Panc1 (cell line): ENCODE measurements around the gene HIPK2. TPM values are rescaled to one million over a fixed set of nuclear protein-coding genes. Genes with fewer than 3 reads are reported as not detected.

Experiments used
- ATAC-seq: fragments of 200-7000 bp; cut with Tn5 transposase; 2 replicates; pipeline ENCODE4 v1.9.1; 2020; ENCODE audit warnings: mild to moderate bottlenecking, moderate library complexity
- BruUV-seq: library from RNA; stranded (reverse); fragments of 400-500 nt; replicated peaks from 2 replicates; lab custom pipeline; 2021; lab: Mats Ljungman, UMichigan
- CTCF ChIA-PET: fragments of 300-600 bp; sonication (Branson Sonifier 250); formaldehyde crosslinking; loops from one replicate; lab custom pipeline; 2022; ENCODE audit warnings: antibody characterized with exemption; lab: Charles Lee
- POLR2A ChIA-PET: fragments of 300-600 bp; sonication (Branson Sonifier 250); formaldehyde crosslinking; loops from one replicate; lab custom pipeline; 2022; ENCODE audit warnings: antibody characterized with exemption; lab: Charles Lee
- DNase-seq: peaks from one replicate; pipeline ENCODE4 v3.0.0-alpha.2; 2010; ENCODE audit warnings: low read depth, low spot score
- H3K27ac ChIP-seq: 2 replicates; pipeline ENCODE4 v1.5.1; 2011; ENCODE audit warnings: mild to moderate bottlenecking, low read length, inconsistent platforms
- H3K27me3 ChIP-seq: fragments of 200-500 bp; sonication (Bioruptor generic); 2 replicates; pipeline ENCODE4 v1.6.0; 2014; ENCODE audit warnings: low read length, inconsistent platforms; ENCODE audit not compliant: control insufficient read depth, insufficient read depth
- H3K36me3 ChIP-seq: fragments of 200-500 bp; sonication (Bioruptor generic); 2 replicates; pipeline ENCODE4 v1.5.1; 2014; ENCODE audit warnings: inconsistent platforms, mild to moderate bottlenecking, low read length, moderate library complexity; ENCODE audit not compliant: control insufficient read depth, insufficient read depth
- H3K4me1 ChIP-seq: 2 replicates; pipeline ENCODE4 v1.5.1; 2011; ENCODE audit warnings: inconsistent platforms, mild to moderate bottlenecking, low read length, moderate library complexity; ENCODE audit not compliant: control insufficient read depth, insufficient read depth
- H3K4me3 ChIP-seq, 2 experiments: 2 replicates each; pipeline ENCODE4 v1.5.1; 2011 to 2012; ENCODE audit warnings: low read depth in 2 of 2, low read length in 2 of 2, mild to moderate bottlenecking in 2 of 2, inconsistent platforms in 1 of 2, moderate library complexity in 1 of 2
- H3K9me3 ChIP-seq: fragments of 200-500 bp; sonication (Bioruptor generic); 2 replicates; pipeline ENCODE4 v1.5.1; 2014; ENCODE audit warnings: low read depth, mild to moderate bottlenecking, inconsistent platforms, low read length, moderate library complexity; ENCODE audit not compliant: control insufficient read depth, insufficient read depth
- CTCF ChIP-seq: fragments of 450-650 bp; IDR thresholded peaks from 2 replicates; pipeline ENCODE4 v1.5.1; 2017; ENCODE audit warnings: mild to moderate bottlenecking
- POLR2AphosphoS5 ChIP-seq: IDR thresholded peaks from 2 replicates; pipeline ENCODE4 v1.6.1; 2012; ENCODE audit warnings: mild to moderate bottlenecking, low read depth, low read length, moderate library complexity
- REST ChIP-seq, 2 experiments: IDR thresholded peaks; 2 replicates each; pipeline ENCODE4 v1.6.1; 2011 to 2012; ENCODE audit warnings: low read depth in 2 of 2, control low read depth in 1 of 2, low read length in 1 of 2, mild to moderate bottlenecking in 1 of 2, moderate library complexity in 1 of 2; ENCODE audit not compliant: insufficient read depth in 1 of 2
- SIN3A ChIP-seq: IDR thresholded peaks from 2 replicates; pipeline ENCODE4 v1.6.1; 2012; ENCODE audit warnings: low read depth, mild to moderate bottlenecking, low read length, moderate library complexity, borderline replicate concordance; ENCODE audit not compliant: insufficient read depth
- TCF7L2 ChIP-seq: IDR thresholded peaks from 2 replicates; pipeline ENCODE4 v1.6.1; 2011; ENCODE audit warnings: mild to moderate bottlenecking, low read depth, low read length, inconsistent platforms
- in situ Hi-C: cut with HindIII; loops from 2 replicates; pipeline ENCODE4 v1.10.0; 2016; ENCODE audit warnings: low sequenced_read_pairs, low pct_unique_long_range_greater_than_20kb
- intact Hi-C: fragments of 100-400 bp; cut with micrococcal nuclease; formaldehyde crosslinking; loops from one replicate; pipeline ENCODE4 v1.10.0; 2022; ENCODE audit not compliant: unreplicated experiment
- total RNA-seq: library from RNA; stranded (reverse); gene quantifications from one replicate; pipeline ENCODE4 v1.2.1, GENCODE V29; 2021; ENCODE audit not compliant: unreplicated experiment

The HIPK2 gene
- total RNA-seq, 1 experiment from 2014 or later, result 34.1 TPM

GRCh38 chr7:139725077-139725476 lies 52.7 kb downstream of the HIPK2 start:
- no peak overlapping the region for H3K4me3 ChIP-seq
- ATAC-seq (peak; percentile 78), DNase-seq (peak; percentile 52)
- POLR2A ChIA-PET, result interaction anchor here (1.1 kb wide), 1 partner anchor 11 kb away, joined by 4 read pairs; no protein-coding TSS in a partner anchor
- H3K4me1 ChIP-seq, result peaks cover 59% of the 10 kb centered on the region
- no peaks in the 10 kb centered on the region for H3K36me3 ChIP-seq
- CTCF ChIA-PET, result interaction anchor here (1.1 kb wide), 1 partner anchor 14 kb away, joined by 3 read pairs; no protein-coding TSS in a partner anchor
- H3K27me3 ChIP-seq, result no peaks in the 10 kb centered on the region
- no peaks in the 10 kb centered on the region for H3K9me3 ChIP-seq
- H3K27ac ChIP-seq, result no peak overlapping the region; the same call in 1 of the 2 replicates
- intact Hi-C loops (no loop called here), in situ Hi-C loops (no loop called here)
- no TSS peak for BruUV-seq
- TF ChIP-seq TCF7L2 (no peak), SIN3A (no peak), CTCF (no peak), REST (IDR thresholded peaks at IDR 0.05; ENCODE audit: insufficient read depth in 1 of 2, low read depth in 2 of 2, low read length in 1 of 2) (no peak)

GRCh38 chr7:139722604-139723003 lies 55.2 kb downstream of the HIPK2 start:
- peak overlapping the region; percentile 35 for H3K27ac ChIP-seq
- no TSS peak for BruUV-seq
- DNase-seq, result no peak
- intact Hi-C loops (no loop called here), in situ Hi-C loops (no loop called here)
- no peaks in the 10 kb centered on the region for H3K36me3 ChIP-seq
- H3K9me3 ChIP-seq, result no peaks in the 10 kb centered on the region
- no peak overlapping the region for H3K4me3 ChIP-seq
- no peak for ATAC-seq
- TF ChIP-seq REST (IDR thresholded peaks at IDR 0.05; ENCODE audit: insufficient read depth in 1 of 2, low read depth in 2 of 2, low read length in 1 of 2), result no peak
- no peak for TF ChIP-seq CTCF
- TF ChIP-seq SIN3A, result no peak
- TF ChIP-seq POLR2AphosphoS5, result no peak
- POLR2A ChIA-PET, result no interaction called here
- no peaks in the 10 kb centered on the region for H3K27me3 ChIP-seq
- H3K4me1 ChIP-seq, result peaks cover 58% of the 10 kb centered on the region
- CTCF ChIA-PET, result no interaction called here
